Ovary (tissue), 9 donors: ENCODE data around the gene NFYC. TPM values are rescaled to one million over a fixed set of nuclear protein-coding genes. Genes with fewer than 3 reads are reported as not detected.

Experiments used
- DNase-seq, 5 donors: peaks; one replicate each; pipeline ENCODE4 v3.0.0-alpha.2; 2019 to 2020
- H3K27ac ChIP-seq, 2 donors: fragments of 200-600 bp; one replicate each; pipeline versions ENCODE4 v1.5.1 to v1.8.0; 2019 to 2022
- H3K27me3 ChIP-seq: fragments of 200-600 bp; one replicate; pipeline ENCODE4 v1.8.0; 2022
- H3K36me3 ChIP-seq: fragments of 200-600 bp; sonication (generic); one replicate; pipeline ENCODE4 v1.5.1; 2019
- H3K4me1 ChIP-seq: one replicate; pipeline ENCODE4 v1.8.1; 2013; ENCODE audit warnings: mild to moderate bottlenecking, moderate library complexity; ENCODE audit not compliant: insufficient read depth
- H3K4me3 ChIP-seq: fragments of 200-600 bp; sonication (generic); one replicate; pipeline ENCODE4 v1.5.1; 2017
- H3K9me3 ChIP-seq, 2 donors: fragments of 200-600 bp in 1 of 2; sonication (generic) in 1 of 2; one replicate each; pipeline versions ENCODE4 v1.5.1 to v1.8.1; 2013 to 2019; ENCODE audit warnings: mild to moderate bottlenecking in 1 of 2, moderate library complexity in 1 of 2
- CTCF ChIP-seq, 3 donors: fragments of 450-650 bp in 2 of 3; fragments of 200-600 bp in 1 of 3; IDR thresholded peaks; one replicate each; pipeline versions ENCODE4 v1.5.1 to v1.8.0; 2016 to 2022; ENCODE audit warnings: antibody characterized with exemption in 3 of 3, mild to moderate bottlenecking in 1 of 3
- EP300 ChIP-seq: sonication (generic); formaldehyde crosslinking; IDR thresholded peaks from one replicate; pipeline ENCODE4 v1.6.1; 2017; ENCODE audit warnings: antibody characterized with exemption
- POLR2A ChIP-seq: fragments of 450-650 bp; IDR thresholded peaks from one replicate; pipeline ENCODE4 v1.6.1; 2017; ENCODE audit warnings: antibody characterized with exemption, mild to moderate bottlenecking, moderate library complexity
- WGBS, 3 donors: extraction: QIAGEN DNeasy Blood & Tissue Kit in 1 of 3; methylation state at CpG; one replicate each; pipeline versions ENCODE4 v1.1.5 to v1.1.7; 2013 to 2017; 5-methylcytosine and 5-hydroxymethylcytosine counted together
- intact Hi-C, 4 donors: fragments of 100-400 bp; cut with DNase I; formaldehyde crosslinking; loops; one replicate each; pipeline versions ENCODE4 v1.11.0 to v1.15.1; 2022 to 2023
- polyA plus RNA-seq, 2 donors: library from polyadenylated mRNA; stranded (reverse); fragments of 200-250 nt in 1 of 2; fragments of 350-450 nt in 1 of 2; fragmentation: Illumina TruSeq in 1 of 2; extraction: RNeasy Lipid Tissue Mini Kit (QIAGEN cat#74804) in 1 of 2; gene quantifications; one replicate each; pipeline ENCODE4 v1.2.3, GENCODE V29; 2013 to 2014
- total RNA-seq, 7 donors: library from RNA; depleted of rRNA in 2 of 7; stranded (reverse); fragments of >200 nt in 2 of 7; fragmentation: NEBNext Ultra II Directional in 3 of 7; extraction: Animal tissue kit (Norgen Biotek cat#: 25700) in 3 of 7; gene quantifications; one replicate each; pipeline versions ENCODE4 v1.1.0 to v1.2.4, GENCODE V29; 2016 to 2023
- donor health status: DM: no; HTN: no; CAD: no; lungs with moderate emphysema.
- donor health status: DM: no; HTN: no; CAD: no.
- donor health status: Bipolar disorder and iron deficiency.
- donor health status: DM: yes; HTN: yes; CAD: no.
- donor health status: DM: no; HTN: no; CAD: no.
- donor health status: DM: yes; HTN: yes; CAD: no.

NFYC gene
- total and polyA plus RNA-seq, 9 donors = 28.8 to 90.9 (median 45.1) TPM

- peak in 1 of 5 donors; percentile 16 for DNase-seq
- intact Hi-C loops = loop anchor here in 1 of 4 donors (10.0 kb wide), 1 partner anchor 56 kb away; no protein-coding TSS in a partner anchor
- no peaks in the 10 kb centered on the region for H3K27me3 ChIP-seq
- H3K4me3 ChIP-seq = no peak overlapping the region
- no peak overlapping the region for H3K27ac ChIP-seq
- no peaks in the 10 kb centered on the region for H3K4me1 ChIP-seq
- TF ChIP-seq EP300 (no peak), POLR2A (no peak), CTCF (IDR thresholded peaks at IDR 0.05) (no peak)
- WGBS, 3 donors = 70 to 78% (median 77%) methylated on average over 16 to 17 of the region's 17 CpGs
- no peaks in the 10 kb centered on the region for H3K9me3 ChIP-seq
- no peaks in the 10 kb centered on the region for H3K36me3 ChIP-seq
Observed at GRCh38 chr1:40788561-40789341, 97.2 kb downstream of the NFYC start.

GRCh38 chr1:40789342-40789598, 97.8 kb downstream of the NFYC start:
- intact Hi-C loops = loop anchor here in 1 of 4 donors (10.0 kb wide), 1 partner anchor 56 kb away; no protein-coding TSS in a partner anchor
- TF ChIP-seq EP300 = no peak
- no peak for TF ChIP-seq CTCF (IDR thresholded peaks at IDR 0.05)
- no peak for DNase-seq
- Histone ChIP-seq H3K9me3 (no peaks in the 10 kb centered on the region), H3K4me3 (no peak overlapping the region), H3K27me3 (no peaks in the 10 kb centered on the region), H3K27ac (no peak overlapping the region), H3K36me3 (no peaks in the 10 kb centered on the region), H3K4me1 (no peaks in the 10 kb centered on the region)
- WGBS, 3 donors = 65 to 80% (median 72%) methylated on average over 2 of the region's 2 CpGs

GRCh38 chr1:40789661-40790430, 98.3 kb downstream of the NFYC start:
- no peaks in the 10 kb centered on the region for H3K4me1 ChIP-seq

GRCh38 chr1:40792036-40792435, 100.5 kb downstream of the NFYC start:
- no peak for DNase-seq
- intact Hi-C loops = no loop called here
- no peaks in the 10 kb centered on the region for H3K4me1 ChIP-seq
- H3K4me3 ChIP-seq = no peak overlapping the region
- no peaks in the 10 kb centered on the region for H3K9me3 ChIP-seq
- H3K27ac ChIP-seq = no peak overlapping the region
- H3K27me3 ChIP-seq = no peaks in the 10 kb centered on the region
- 59 to 71% (median 71%) methylated on average over 7 of the region's 7 CpGs for WGBS, 3 donors
- no peaks in the 10 kb centered on the region for H3K36me3 ChIP-seq
- TF ChIP-seq CTCF (IDR thresholded peaks at IDR 0.05) (no peak), EP300 (no peak), POLR2A (no peak)

More at GRCh38 chr1:40789661-40790430, 98.3 kb downstream of the NFYC start:
- Histone ChIP-seq H3K27ac (no peak overlapping the region), H3K36me3 (no peaks in the 10 kb centered on the region), H3K27me3 (no peaks in the 10 kb centered on the region), H3K4me3 (no peak overlapping the region), H3K9me3 (no peaks in the 10 kb centered on the region)
- TF ChIP-seq EP300 = no peak
- no peak for TF ChIP-seq POLR2A
- TF ChIP-seq CTCF (IDR thresholded peaks at IDR 0.05) = no peak
- intact Hi-C loops = loop anchor here in 1 of 4 donors (10.0 kb wide), 1 partner anchor 55 kb away; no protein-coding TSS in a partner anchor
- 85 to 91% (median 88%) methylated on average over 13 of the region's 13 CpGs for WGBS, 3 donors
- DNase-seq = no peak
